Spleen (tissue), 7 donors: ENCODE results near the gene ULBP3.

Experiments
- CTCF ChIP-seq, 11 experiments: fragments of 200-600 bp in 7 of 11; fragments of 450-650 bp in 4 of 11; sonication (generic) in 4 of 11; IDR thresholded peaks in 8 of 11; conservative IDR thresholded peaks in 3 of 11; 1 replicate in 7 of 11; 2 replicates in 4 of 11; pipeline versions ENCODE4 v1.4.0 to v1.8.0; 2016 to 2021; ENCODE audit warnings: antibody characterized with exemption in 11 of 11, inconsistent platforms in 4 of 11, mild to moderate bottlenecking in 1 of 11
- POLR2AphosphoS5 ChIP-seq, 3 donors: sonication (generic); formaldehyde crosslinking; IDR thresholded peaks; one replicate each; pipeline ENCODE4 v1.5.1; 2017; ENCODE audit warnings: antibody characterized with exemption in 3 of 3
- donor health status: DM: no; HTN: no; CAD: no; lungs with moderate emphysema.
- donor health status: DM: no; HTN: no; CAD: no.
- donor health status: DM: no; HTN: no; CAD: no.

- no peak for TF ChIP-seq POLR2AphosphoS5 (IDR thresholded peaks at IDR 0.05)
- no peak for TF ChIP-seq CTCF (IDR thresholded peaks at IDR 0.05 in 8 of 11, conservative IDR thresholded peaks at IDR 0.05 in 3 of 11)
Measured at GRCh38 chr6:150026976-150027805, 41.7 kb downstream of the ULBP3 start.
